ENCODE data around the gene ABI3BP.

DNA sequence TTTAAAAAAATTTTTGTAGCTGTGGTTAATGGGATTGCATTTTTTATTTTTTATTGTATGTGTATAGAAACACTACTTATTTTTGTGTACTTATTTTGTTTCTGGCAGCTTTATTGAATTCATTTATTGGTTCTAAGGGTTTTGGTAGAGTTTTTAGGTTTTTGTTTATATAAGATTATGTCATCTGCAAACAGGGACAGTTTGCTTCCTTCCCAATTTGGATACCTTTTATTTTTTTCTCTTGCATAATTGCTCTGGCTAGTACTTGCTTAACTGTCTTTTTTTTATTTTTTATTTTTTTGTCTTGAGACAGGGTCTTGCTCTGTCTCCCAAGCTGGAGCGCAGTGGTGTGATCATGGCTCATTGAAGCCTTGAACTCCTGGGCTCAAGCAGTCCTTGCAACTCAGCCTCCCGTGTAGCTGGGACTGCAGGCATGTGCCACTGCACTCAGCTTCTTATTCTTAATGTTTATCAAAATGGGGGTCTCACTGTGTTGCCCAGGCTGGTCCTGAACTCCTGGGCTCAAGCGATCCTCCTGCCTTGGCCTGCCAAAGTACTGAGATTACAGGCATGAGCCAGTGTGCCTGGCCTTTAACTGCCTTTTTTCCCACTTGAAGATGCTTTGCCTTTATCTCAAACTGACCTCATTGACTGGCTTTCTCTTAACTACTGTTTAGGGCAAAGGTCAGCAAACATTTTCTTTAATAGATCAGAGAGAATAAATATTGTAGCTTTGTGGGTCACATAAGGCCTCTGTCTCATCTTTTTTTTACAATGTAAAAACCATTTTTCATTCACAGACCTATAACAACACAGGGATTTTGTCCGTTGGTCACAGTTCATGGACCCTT, 275.4 kb downstream of the ABI3BP start:
- no peak for TF ChIP-seq CTCF (conservative IDR thresholded peaks at IDR 0.05 in 1 of 2, IDR thresholded peaks at IDR 0.05 in 1 of 2; ENCODE audit: low read depth in 1 of 2, low read length in 2 of 2)
- TF ChIP-seq EZH2 (IDR thresholded peaks at IDR 0.05; ENCODE audit: low read length, missing control alignments), result no peak

Data from fibroblast of lung (primary cell).